Esophagus squamous epithelium (tissue), 4 donors: ENCODE measurements around the gene MYH14.

Experiments used
- POLR2A ChIP-seq, 4 donors: fragments of 450-650 bp; IDR thresholded peaks; one replicate each; pipeline ENCODE4 v1.6.1; 2017; ENCODE audit warnings: antibody characterized with exemption in 4 of 4, mild to moderate bottlenecking in 4 of 4, moderate library complexity in 3 of 4
- TF ChIP-seq, protein P1 (sequence below), 6 experiments: fragments of 450-650 bp in 4 of 6; fragments of 200-600 bp in 2 of 6; sonication (generic) in 2 of 6; IDR thresholded peaks; one replicate each; pipeline ENCODE4 v1.5.1; 2016 to 2019; ENCODE audit warnings: antibody characterized with exemption in 6 of 6, mild to moderate bottlenecking in 4 of 6, moderate library complexity in 4 of 6

- TF ChIP-seq, protein P1, sequence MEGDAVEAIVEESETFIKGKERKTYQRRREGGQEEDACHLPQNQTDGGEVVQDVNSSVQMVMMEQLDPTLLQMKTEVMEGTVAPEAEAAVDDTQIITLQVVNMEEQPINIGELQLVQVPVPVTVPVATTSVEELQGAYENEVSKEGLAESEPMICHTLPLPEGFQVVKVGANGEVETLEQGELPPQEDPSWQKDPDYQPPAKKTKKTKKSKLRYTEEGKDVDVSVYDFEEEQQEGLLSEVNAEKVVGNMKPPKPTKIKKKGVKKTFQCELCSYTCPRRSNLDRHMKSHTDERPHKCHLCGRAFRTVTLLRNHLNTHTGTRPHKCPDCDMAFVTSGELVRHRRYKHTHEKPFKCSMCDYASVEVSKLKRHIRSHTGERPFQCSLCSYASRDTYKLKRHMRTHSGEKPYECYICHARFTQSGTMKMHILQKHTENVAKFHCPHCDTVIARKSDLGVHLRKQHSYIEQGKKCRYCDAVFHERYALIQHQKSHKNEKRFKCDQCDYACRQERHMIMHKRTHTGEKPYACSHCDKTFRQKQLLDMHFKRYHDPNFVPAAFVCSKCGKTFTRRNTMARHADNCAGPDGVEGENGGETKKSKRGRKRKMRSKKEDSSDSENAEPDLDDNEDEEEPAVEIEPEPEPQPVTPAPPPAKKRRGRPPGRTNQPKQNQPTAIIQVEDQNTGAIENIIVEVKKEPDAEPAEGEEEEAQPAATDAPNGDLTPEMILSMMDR (IDR thresholded peaks at IDR 0.05), result no peak
- TF ChIP-seq POLR2A (IDR thresholded peaks at IDR 0.05), result no peak
Observed at GRCh38 chr19:50300814-50301606, 97.6 kb downstream of the MYH14 start.
